Breast epithelium (tissue), 3 donors: Measurements from ENCODE around the gene COL15A1.

ENCODE experiments used
- CTCF ChIP-seq, 3 donors: fragments of 450-650 bp; IDR thresholded peaks; one replicate each; pipeline ENCODE4 v1.5.1; 2016 to 2017; ENCODE audit warnings: antibody characterized with exemption in 3 of 3, mild to moderate bottlenecking in 3 of 3, moderate library complexity in 3 of 3
- POLR2A ChIP-seq: fragments of 450-650 bp; IDR thresholded peaks from one replicate; pipeline ENCODE4 v1.6.1; 2016; ENCODE audit warnings: antibody characterized with exemption, mild to moderate bottlenecking, moderate library complexity

GRCh38 chr9:98974994-98975712 lies 31.4 kb downstream of the COL15A1 start:
- TF ChIP-seq CTCF (IDR thresholded peaks at IDR 0.05) (peak; percentile 91 to 96 (median 93)), POLR2A (no peak)
